ENCODE data around the gene GPR173.

Gene GPR173, protein sequence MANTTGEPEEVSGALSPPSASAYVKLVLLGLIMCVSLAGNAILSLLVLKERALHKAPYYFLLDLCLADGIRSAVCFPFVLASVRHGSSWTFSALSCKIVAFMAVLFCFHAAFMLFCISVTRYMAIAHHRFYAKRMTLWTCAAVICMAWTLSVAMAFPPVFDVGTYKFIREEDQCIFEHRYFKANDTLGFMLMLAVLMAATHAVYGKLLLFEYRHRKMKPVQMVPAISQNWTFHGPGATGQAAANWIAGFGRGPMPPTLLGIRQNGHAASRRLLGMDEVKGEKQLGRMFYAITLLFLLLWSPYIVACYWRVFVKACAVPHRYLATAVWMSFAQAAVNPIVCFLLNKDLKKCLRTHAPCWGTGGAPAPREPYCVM

DNA sequence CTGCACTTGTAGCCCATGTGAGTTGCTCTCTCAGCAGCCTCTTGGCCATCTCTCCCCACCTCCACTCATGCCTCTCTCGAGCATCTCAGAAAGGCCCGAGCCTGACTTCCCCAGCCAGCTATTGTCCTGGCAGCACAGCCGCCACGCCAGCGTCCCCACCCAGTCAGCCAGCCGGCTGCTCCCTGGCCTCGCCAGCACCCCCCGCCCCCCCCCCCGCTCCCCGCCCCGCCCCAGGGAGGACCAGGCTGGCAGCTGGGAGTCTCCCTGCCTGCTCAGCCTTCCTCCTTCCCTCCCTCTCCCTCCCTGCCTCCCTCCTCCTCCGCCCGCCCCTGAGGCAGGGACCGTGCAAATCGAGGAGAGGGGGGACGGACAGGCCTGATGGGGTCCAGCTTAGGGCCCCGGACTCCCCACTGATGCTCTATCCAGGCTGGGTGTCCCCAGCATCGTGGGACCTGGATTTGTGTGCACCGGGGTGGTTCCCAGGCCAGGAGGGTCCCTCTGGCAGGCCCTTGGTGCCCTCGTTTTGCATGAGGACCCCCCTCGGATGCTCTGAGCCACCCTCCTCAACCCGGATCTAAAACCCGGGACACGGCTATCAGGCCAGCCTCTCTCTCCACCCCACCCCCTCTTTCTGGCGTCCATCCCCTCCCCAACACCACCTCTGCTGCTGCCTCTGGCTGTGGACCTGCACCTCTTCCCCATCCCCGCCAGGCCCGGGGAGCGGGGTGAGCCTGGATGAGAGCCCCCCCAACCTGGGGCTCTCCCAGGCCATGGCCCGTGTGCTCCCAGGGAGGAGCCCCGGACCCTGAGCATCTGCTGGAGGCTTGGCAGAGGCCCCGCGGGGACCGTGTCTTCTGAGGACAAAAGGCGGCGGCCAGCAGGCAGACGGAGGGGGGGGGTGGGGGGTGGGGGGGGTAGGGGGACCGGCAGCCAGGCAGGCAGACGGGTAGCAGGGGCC lies at the start of gene GPR173:
Gene GPR173, plus strand, starts transcription at position 621 of the 958 bp plus-strand sequence. CDS start 27,833 bp downstream, outside the sequence.
- H3K79me2 ChIP-seq, result no peaks in the 10 kb centered on the region
- peak within 1 kb of the TSS; percentile 69 for H2AFZ ChIP-seq
- no peak within 1 kb of the TSS for H3K27ac ChIP-seq
- no peak within 1 kb of the TSS for H3K9ac ChIP-seq
- TF ChIP-seq, protein P1, sequence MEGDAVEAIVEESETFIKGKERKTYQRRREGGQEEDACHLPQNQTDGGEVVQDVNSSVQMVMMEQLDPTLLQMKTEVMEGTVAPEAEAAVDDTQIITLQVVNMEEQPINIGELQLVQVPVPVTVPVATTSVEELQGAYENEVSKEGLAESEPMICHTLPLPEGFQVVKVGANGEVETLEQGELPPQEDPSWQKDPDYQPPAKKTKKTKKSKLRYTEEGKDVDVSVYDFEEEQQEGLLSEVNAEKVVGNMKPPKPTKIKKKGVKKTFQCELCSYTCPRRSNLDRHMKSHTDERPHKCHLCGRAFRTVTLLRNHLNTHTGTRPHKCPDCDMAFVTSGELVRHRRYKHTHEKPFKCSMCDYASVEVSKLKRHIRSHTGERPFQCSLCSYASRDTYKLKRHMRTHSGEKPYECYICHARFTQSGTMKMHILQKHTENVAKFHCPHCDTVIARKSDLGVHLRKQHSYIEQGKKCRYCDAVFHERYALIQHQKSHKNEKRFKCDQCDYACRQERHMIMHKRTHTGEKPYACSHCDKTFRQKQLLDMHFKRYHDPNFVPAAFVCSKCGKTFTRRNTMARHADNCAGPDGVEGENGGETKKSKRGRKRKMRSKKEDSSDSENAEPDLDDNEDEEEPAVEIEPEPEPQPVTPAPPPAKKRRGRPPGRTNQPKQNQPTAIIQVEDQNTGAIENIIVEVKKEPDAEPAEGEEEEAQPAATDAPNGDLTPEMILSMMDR (IDR thresholded peaks at IDR 0.05), result no peak
- no peaks in the 10 kb centered on the region for H3K27me3 ChIP-seq (ENCODE audit: control insufficient read depth, insufficient read depth, low read length)
- H3K36me3 ChIP-seq (ENCODE audit: control insufficient read depth, insufficient read depth, low read length), result no peaks in the 10 kb centered on the region
- H3K4me2 ChIP-seq (ENCODE audit: low read length), result no peak within 1 kb of the TSS
- H3K4me1 ChIP-seq, result no peaks in the 10 kb centered on the region
- H3K4me3 ChIP-seq (ENCODE audit: low read depth, low read length), result no peak within 1 kb of the TSS
- no peaks in the 10 kb centered on the region for H3K9me3 ChIP-seq (ENCODE audit: control insufficient read depth, low read length)

DNA sequence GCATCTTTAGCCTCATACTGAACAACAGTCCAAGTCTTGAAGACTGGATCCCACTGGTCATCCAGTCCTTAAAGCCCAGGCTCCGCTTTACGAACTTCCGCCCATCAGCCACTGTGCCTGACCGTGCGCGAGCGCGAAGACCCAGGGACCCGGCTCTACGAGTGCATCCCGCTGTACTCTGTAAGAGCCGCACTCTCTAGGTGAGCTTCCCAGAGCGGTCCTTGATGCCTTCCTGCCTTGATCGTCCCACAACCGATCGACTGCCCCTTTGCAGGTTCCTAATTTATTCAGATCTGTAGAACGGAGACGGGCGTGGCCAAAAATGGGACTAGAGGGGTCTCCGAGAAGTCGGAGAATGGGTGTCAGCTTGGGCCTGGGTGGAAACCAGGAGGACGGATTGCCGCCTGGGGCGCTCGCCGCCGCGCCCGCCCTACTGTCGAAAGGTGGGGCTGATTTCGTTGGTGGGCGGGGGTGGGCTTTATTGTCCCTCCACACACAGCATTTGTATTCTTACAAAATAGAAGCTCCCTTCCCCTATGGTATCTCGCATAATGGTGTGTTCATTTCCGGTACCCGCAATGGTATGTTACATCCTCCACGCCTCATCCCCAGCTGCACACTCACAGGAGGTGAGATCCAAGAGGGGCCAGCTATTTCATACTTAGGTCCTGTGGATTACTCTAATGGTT lies 48.0 kb upstream of the GPR173 start:
- TF ChIP-seq, protein P1 (IDR thresholded peaks at IDR 0.05), result no peak
- H3K27ac ChIP-seq, result no peak overlapping the region
- no peak overlapping the region for H2AFZ ChIP-seq
- H3K27me3 ChIP-seq (ENCODE audit: control insufficient read depth, insufficient read depth, low read length), result no peaks in the 10 kb centered on the region
- H3K9me3 ChIP-seq (ENCODE audit: control insufficient read depth, low read length), result no peaks in the 10 kb centered on the region
- H3K36me3 ChIP-seq (ENCODE audit: control insufficient read depth, insufficient read depth, low read length), result no peaks in the 10 kb centered on the region
- no peak overlapping the region for H3K9ac ChIP-seq
- no peaks in the 10 kb centered on the region for H3K79me2 ChIP-seq
- H3K4me3 ChIP-seq (ENCODE audit: low read depth, low read length), result no peak overlapping the region
- H3K4me1 ChIP-seq, result peaks cover 15% of the 10 kb centered on the region
- no peak overlapping the region for H3K4me2 ChIP-seq (ENCODE audit: low read length)

DNA sequence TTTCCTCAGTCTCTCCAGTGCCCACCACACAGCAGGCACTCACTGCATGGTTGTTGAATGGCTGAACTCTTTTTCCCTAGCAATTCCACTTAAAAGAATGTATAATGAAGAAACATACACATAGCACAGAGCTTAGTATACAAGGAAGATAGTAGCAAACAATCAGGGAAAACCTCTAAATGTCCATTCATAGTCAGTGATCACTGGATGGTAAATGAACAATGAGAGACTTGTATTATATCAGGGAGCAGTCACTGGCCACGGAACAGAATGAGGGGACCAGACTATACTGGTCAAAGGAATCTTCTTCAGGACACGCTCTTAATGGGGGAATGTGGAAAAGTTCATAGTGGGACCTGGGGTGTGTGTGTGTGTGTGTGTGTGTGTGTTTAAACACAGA lies 46.6 kb upstream of the GPR173 start:
- Histone ChIP-seq H3K4me2 (ENCODE audit: low read length) (no peak overlapping the region), H2AFZ (no peak overlapping the region), H3K4me1 (peaks cover 11% of the 10 kb centered on the region), H3K9me3 (ENCODE audit: control insufficient read depth, low read length) (no peaks in the 10 kb centered on the region), H3K36me3 (ENCODE audit: control insufficient read depth, insufficient read depth, low read length) (no peaks in the 10 kb centered on the region), H3K79me2 (no peaks in the 10 kb centered on the region), H3K4me3 (ENCODE audit: low read depth, low read length) (no peak overlapping the region), H3K27me3 (ENCODE audit: control insufficient read depth, insufficient read depth, low read length) (no peaks in the 10 kb centered on the region), H3K27ac (no peak overlapping the region), H3K9ac (no peak overlapping the region)
- TF ChIP-seq, protein P1 (IDR thresholded peaks at IDR 0.05), result no peak

DNA sequence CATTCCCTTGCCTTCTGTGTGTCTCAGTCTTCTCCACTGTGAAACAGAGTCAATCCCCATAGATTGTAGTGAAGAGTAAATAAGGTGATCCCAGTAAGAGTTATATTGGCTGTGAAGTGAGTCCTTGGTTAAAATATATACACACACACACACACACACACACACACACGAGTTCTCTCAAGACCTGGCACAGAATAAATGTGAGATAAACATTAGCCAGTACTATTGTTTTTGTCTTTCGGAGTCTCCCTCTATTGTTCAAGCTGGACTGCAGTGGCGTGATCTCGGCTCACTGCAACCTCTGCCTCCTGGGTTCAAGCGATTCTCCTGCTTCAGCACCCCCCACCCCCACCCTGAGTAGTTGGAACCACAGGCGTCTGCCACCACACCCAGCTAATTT lies 45.5 kb upstream of the GPR173 start:
- Histone ChIP-seq H3K4me2 (ENCODE audit: low read length) (no peak overlapping the region), H3K36me3 (ENCODE audit: control insufficient read depth, insufficient read depth, low read length) (no peaks in the 10 kb centered on the region), H3K9ac (no peak overlapping the region), H3K79me2 (no peaks in the 10 kb centered on the region), H2AFZ (no peak overlapping the region), H3K9me3 (ENCODE audit: control insufficient read depth, low read length) (no peaks in the 10 kb centered on the region), H3K4me1 (peaks cover 11% of the 10 kb centered on the region), H3K4me3 (ENCODE audit: low read depth, low read length) (no peak overlapping the region), H3K27me3 (ENCODE audit: control insufficient read depth, insufficient read depth, low read length) (no peaks in the 10 kb centered on the region), H3K27ac (no peak overlapping the region)
- TF ChIP-seq, protein P1 (IDR thresholded peaks at IDR 0.05), result no peak

All from parathyroid adenoma (tissue), 2 donors.